Immature natural killer cell (primary cell): ENCODE measurements around the gene ZFPL1. TPM values are rescaled to one million over a fixed set of nuclear protein-coding genes. Genes with fewer than 3 reads are reported as not detected.

Source experiments
- DNase-seq, 3 donors: peaks; one replicate each; pipeline ENCODE4 v3.0.0; 2022; ENCODE audit warnings: mixed read lengths in 1 of 3
- H3K27ac Mint-ChIP-seq, 6 donors: one replicate each; pipeline ENCODE4 v1.8.0; 2020; ENCODE audit warnings: mixed read lengths in 6 of 6, mild to moderate bottlenecking in 5 of 6, inconsistent platforms in 4 of 6, moderate library complexity in 3 of 6
- H3K27me3 Mint-ChIP-seq, 3 donors: one replicate each; pipeline ENCODE4 v1.8.0; 2020 to 2021; ENCODE audit warnings: low read depth in 3 of 3, mild to moderate bottlenecking in 3 of 3, mixed read lengths in 3 of 3, moderate library complexity in 3 of 3, inconsistent platforms in 1 of 3
- H3K36me3 Mint-ChIP-seq, 3 donors: one replicate each; pipeline ENCODE4 v1.8.0; 2020; ENCODE audit warnings: mixed read lengths in 3 of 3, inconsistent platforms in 2 of 3, mild to moderate bottlenecking in 2 of 3
- H3K4me1 Mint-ChIP-seq, 2 donors: one replicate each; pipeline ENCODE4 v1.8.0; 2020; ENCODE audit warnings: inconsistent platforms in 2 of 2, mild to moderate bottlenecking in 2 of 2, mixed read lengths in 2 of 2, moderate library complexity in 1 of 2
- H3K4me3 Mint-ChIP-seq, 5 donors: one replicate each; pipeline ENCODE4 v1.8.0; 2020; ENCODE audit warnings: mild to moderate bottlenecking in 5 of 5, mixed read lengths in 5 of 5, inconsistent platforms in 3 of 5, moderate library complexity in 3 of 5
- H3K9me3 Mint-ChIP-seq, 6 donors: one replicate each; pipeline ENCODE4 v1.8.0; 2020; ENCODE audit warnings: mild to moderate bottlenecking in 6 of 6, mixed read lengths in 6 of 6, inconsistent platforms in 4 of 6, moderate library complexity in 3 of 6
- polyA plus RNA-seq, 3 donors: library from polyadenylated mRNA; unstranded; fragments of 300-500 nt; fragmentation: Illumina TruSeq; gene quantifications; one replicate each; pipeline ENCODE4 v1.2.3, GENCODE V29; 2021

The ZFPL1 gene
- 10 to 100 TPM; 28.3 to 31.2 (median 29.8) TPM for polyA plus RNA-seq

DNA sequence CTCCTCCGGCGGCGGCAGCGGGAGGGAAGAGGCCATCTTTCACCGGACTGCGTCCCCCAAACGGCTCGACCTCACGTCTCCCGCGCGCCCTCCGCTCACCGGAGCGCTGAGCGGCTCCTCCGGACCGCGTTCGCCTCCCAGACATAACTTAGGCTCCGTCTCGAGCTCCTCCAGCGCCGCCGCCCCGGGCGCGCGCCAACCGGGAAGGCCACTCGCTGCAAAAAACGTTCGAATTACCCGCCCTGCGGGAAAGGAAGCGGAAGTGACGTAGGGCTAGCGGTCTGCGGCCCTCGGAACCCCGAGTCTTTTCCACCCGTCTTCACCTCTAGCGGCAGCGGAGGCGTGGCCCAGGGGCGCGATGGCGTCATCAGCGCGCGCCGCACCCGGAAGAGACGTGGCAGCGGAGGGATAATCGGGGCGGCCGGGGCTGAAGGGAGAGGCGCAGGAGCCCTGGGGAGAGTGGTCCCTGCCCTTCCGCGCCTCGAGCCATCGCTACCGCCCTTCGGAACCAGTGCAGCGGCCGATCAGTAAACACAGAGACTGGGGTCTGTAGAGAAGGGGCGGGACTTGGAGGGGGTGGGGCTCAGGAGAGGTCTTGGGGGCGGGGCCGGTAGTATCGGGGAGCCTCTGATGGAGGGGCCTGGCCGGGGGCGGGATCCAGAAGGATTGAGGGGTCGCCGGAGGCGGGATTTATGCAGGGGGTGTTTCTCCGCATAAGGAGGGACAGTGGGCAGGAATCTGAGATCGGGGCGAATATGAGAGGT, at the start of gene ZFPL1, which contains the start of gene CDCA5:
Gene ZFPL1 (plus strand): TSS at position 389 of the 764 bp plus-strand sequence. CDS start 477 bp downstream, outside the sequence.
Gene CDCA5 (minus strand): TSS at position 207 of the 764 bp plus-strand sequence. CDS start 62 bp downstream, at position 145.
- peak within 1 kb of the TSS; percentile 89 to 95 (median 93) for H3K4me3 Mint-ChIP-seq
- peaks cover 3 to 17% (median 10%) of the 10 kb centered on the region in 3 donors for H3K36me3 Mint-ChIP-seq
- H3K27ac Mint-ChIP-seq = peak within 1 kb of the TSS; percentile 94 to 98 (median 97)
- H3K27me3 Mint-ChIP-seq = peaks cover 13 to 15% (median 13%) of the 10 kb centered on the region in 3 donors
- H3K9me3 Mint-ChIP-seq = no peaks in the 10 kb centered on the region
- H3K4me1 Mint-ChIP-seq = peaks cover 28 to 34% of the 10 kb centered on the region in 2 donors
- DNase-seq = peak; percentile 96 to 97 (median 97)

DNA sequence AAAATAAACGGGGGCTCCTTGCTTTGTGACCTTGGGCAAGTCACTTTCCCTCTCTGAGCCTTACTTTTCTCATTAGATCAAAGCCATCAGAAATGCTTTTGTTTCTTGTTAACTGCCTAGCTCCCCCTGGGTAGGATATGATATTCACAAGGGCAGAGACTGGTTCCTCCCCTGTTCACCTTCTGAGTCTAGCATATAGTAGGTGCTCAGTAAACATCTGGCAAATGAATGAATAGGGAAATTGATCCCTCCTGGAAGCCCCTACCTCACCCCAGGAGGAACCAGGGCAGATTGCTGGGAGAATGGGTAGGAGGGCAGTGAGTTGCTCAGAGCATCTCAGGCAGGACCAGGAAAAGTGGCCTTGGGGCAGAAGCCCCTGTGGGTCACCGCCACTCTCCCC, 49.6 kb upstream of the ZFPL1 start:
- DNase-seq = no peak
- Mint-ChIP-seq H3K4me3 (no peak overlapping the region), H3K27me3 (peaks cover 0 to 2% (median 0%) of the 10 kb centered on the region in 3 donors), H3K9me3 (no peaks in the 10 kb centered on the region), H3K4me1 (no peaks in the 10 kb centered on the region), H3K36me3 (peaks cover 0 to 10% (median 3%) of the 10 kb centered on the region in 3 donors), H3K27ac (no peak overlapping the region)

DNA sequence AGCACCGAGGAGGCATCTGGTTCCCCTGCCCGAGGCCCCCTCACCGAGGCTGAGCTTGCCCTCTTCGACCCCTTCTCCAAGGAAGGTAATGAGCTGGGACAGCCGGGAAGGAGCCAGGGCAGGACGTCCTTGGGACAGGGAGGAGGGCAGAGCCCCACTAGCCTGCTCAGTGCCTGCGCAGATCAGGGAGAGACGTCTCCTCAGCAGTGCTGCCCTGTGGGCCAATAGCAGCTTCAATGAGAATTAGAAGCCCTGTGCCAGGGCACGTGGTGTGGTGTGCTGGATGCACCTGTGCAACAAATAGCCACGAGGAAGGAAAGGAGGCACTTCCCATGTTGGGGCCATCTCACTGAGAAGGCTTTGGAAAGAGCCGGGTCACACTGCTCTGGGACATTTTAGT, 48.4 kb upstream of the ZFPL1 start:
- H3K9me3 Mint-ChIP-seq = no peaks in the 10 kb centered on the region
- peaks cover 1 to 3% of the 10 kb centered on the region in 2 donors for H3K4me1 Mint-ChIP-seq
- peaks cover 0 to 10% (median 3%) of the 10 kb centered on the region in 3 donors for H3K36me3 Mint-ChIP-seq
- no peak overlapping the region for H3K27ac Mint-ChIP-seq
- H3K27me3 Mint-ChIP-seq = peaks cover 0 to 5% (median 1%) of the 10 kb centered on the region in 3 donors
- H3K4me3 Mint-ChIP-seq = no peak overlapping the region
- DNase-seq = no peak

DNA sequence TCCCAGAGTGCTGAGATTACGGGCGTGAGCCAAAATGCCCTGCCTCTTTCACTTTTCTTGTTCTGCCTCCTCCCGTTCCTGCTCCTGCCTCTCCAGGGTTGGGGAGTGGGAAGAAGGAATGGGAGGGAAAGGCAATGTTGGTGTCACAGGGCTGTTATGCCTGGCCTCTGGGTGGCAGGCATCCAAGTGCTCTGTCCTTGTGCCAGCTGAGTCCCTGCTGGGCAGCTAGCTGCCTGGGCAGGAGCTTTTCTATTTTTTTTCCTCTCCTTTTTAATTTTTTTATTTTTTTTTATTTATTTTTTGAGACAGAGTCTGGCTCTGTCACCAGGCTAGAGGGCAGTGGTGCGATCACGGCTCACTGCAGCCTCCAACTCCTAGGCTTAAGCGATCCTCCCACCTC, 47.1 kb upstream of the ZFPL1 start:
- H3K4me3 Mint-ChIP-seq = no peak overlapping the region
- no peaks in the 10 kb centered on the region for H3K9me3 Mint-ChIP-seq
- DNase-seq = no peak
- H3K27ac Mint-ChIP-seq = no peak overlapping the region
- peaks cover 0 to 5% (median 1%) of the 10 kb centered on the region in 3 donors for H3K27me3 Mint-ChIP-seq
- peaks cover 0 to 10% (median 3%) of the 10 kb centered on the region in 3 donors for H3K36me3 Mint-ChIP-seq
- H3K4me1 Mint-ChIP-seq = peaks cover 7 to 10% of the 10 kb centered on the region in 2 donors

DNA sequence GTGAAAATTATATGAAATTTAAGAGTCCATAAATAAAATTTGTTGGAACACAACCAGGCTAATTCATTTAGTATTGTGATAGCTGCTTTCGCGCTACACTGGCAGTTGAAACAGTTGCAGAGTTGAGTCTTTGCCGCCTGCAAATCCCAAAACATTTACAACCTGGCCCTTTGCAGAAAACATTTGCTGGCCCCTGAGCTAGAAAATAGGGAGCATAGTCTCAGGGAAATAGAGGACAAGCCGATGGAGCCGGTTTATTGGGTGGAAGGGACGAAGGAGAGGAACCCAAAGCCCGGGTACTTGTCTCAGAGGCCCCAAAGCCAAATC, 43.5 kb upstream of the ZFPL1 start:
- Mint-ChIP-seq H3K4me3 (peak overlapping the region; percentile 90 to 95 (median 92)), H3K27ac (peak overlapping the region; percentile 67 to 93 (median 89)), H3K27me3 (peaks cover 0 to 7% (median 1%) of the 10 kb centered on the region in 3 donors), H3K36me3 (peaks cover 0 to 5% (median 4%) of the 10 kb centered on the region in 3 donors), H3K9me3 (no peaks in the 10 kb centered on the region), H3K4me1 (peaks cover 13 to 16% of the 10 kb centered on the region in 2 donors)
- DNase-seq = no peak

DNA sequence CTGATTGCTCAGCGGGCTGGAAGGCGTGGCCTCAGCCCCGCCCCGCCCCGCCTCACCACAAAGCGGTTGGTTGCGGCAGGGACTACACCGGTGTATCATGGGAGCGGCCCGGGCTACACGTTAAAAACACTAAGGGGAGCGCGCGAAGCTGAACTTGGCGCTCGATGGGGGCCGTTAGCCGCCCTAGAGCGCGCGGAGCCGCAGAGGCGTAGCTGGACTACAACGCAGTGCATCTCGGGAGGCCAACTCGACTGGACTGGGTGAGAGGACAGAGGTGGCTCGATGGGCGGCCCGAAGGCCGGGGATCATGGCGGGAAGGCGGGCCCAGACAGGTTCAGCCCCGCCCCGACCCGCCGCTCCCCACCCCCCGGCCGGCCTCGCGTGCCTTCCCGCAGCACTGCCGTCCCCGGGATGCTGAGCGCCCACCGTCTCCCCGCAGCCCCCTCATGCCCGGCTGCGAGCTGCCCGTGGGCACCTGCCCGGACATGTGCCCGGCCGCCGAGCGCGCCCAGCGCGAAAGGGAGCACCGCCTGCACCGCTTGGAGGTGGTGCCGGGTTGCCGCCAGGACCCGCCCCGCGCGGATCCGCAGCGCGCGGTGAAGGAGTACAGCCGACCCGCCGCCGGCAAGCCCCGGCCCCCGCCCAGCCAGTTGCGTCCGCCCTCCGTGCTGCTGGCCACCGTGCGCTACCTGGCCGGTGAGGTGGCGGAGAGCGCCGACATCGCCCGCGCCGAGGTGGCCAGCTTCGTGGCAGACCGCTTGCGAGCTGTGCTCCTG, 43.0 kb upstream of the ZFPL1 start, which contains the start of gene SAC3D1:
Gene SAC3D1 (plus strand): TSS at position 364 of the 776 bp plus-strand sequence. CDS start 83 bp downstream, at position 447.
- Mint-ChIP-seq H3K27ac (peak within 1 kb of the TSS; percentile 67 to 93 (median 89)), H3K9me3 (no peaks in the 10 kb centered on the region), H3K27me3 (peaks cover 0 to 7% (median 1%) of the 10 kb centered on the region in 3 donors), H3K4me1 (peaks cover 14 to 16% of the 10 kb centered on the region in 2 donors), H3K36me3 (peaks cover 0 to 5% (median 4%) of the 10 kb centered on the region in 3 donors), H3K4me3 (peak within 1 kb of the TSS; percentile 90 to 95 (median 92))
- DNase-seq = peak; percentile 83 to 87 (median 87)

DNA sequence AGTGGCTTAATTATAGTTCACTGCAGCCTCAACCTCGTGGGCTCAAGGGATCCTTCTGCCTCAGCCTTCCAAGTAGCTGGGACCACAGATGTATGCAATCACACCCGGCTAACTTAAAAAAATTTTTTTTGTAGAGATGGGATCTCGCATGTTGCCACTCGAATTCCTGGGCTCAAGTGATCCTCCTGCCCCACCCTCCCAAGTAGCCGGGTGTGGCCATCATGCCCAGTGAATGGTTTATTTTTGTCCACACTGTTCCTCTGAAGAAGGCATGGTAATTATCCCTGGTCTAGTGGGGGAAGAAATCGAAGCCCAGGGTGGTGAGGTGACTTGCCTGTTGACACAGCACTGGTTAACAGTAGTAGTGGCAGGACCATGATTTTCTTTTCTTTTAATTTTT, 41.1 kb upstream of the ZFPL1 start:
- H3K4me3 Mint-ChIP-seq = peak overlapping the region; percentile 74 to 90 (median 84)
- no peaks in the 10 kb centered on the region for H3K9me3 Mint-ChIP-seq
- no peak overlapping the region for H3K27ac Mint-ChIP-seq
- H3K27me3 Mint-ChIP-seq = peaks cover 0 to 11% (median 4%) of the 10 kb centered on the region in 3 donors
- H3K4me1 Mint-ChIP-seq = peaks cover 32 to 33% of the 10 kb centered on the region in 2 donors
- peaks cover 0 to 4% (median 2%) of the 10 kb centered on the region in 3 donors for H3K36me3 Mint-ChIP-seq
- DNase-seq = no peak

DNA sequence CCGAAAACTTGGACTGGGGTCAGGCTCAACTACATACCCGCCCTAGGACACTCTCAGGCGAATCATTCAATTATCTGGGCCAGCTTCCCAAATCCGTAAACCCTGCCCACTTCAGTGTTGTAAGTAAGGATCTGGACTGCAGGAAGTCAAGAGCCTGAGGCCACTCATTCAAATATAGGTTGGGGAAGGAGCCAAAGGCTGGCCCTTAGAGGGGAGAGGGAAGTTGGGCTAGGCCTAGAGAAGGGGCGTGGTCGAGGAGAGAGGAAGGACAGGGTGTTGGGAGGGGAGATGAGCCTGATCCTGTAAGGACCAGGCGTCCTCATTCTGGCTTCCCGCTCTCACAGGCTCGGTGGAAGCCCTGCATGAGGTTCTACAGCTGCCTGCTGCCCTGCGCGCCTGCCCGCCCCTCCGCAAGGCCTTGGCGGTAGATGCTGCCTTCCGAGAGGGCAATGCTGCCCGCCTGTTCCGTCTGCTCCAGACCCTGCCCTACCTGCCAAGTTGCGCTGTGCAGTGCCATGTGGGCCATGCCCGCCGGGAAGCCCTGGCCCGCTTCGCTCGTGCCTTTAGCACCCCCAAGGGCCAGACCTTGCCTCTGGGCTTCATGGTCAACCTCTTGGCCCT, 40.0 kb upstream of the ZFPL1 start:
- H3K9me3 Mint-ChIP-seq = no peaks in the 10 kb centered on the region
- H3K4me1 Mint-ChIP-seq = peaks cover 37 to 38% of the 10 kb centered on the region in 2 donors
- peaks cover 0 to 9% (median 4%) of the 10 kb centered on the region in 3 donors for H3K27me3 Mint-ChIP-seq
- H3K36me3 Mint-ChIP-seq = peaks cover 0 to 4% (median 0%) of the 10 kb centered on the region in 3 donors
- no peak for DNase-seq
- peak overlapping the region in 2 of 5 donors; percentile 32 to 36 for H3K4me3 Mint-ChIP-seq
- no peak overlapping the region for H3K27ac Mint-ChIP-seq

DNA sequence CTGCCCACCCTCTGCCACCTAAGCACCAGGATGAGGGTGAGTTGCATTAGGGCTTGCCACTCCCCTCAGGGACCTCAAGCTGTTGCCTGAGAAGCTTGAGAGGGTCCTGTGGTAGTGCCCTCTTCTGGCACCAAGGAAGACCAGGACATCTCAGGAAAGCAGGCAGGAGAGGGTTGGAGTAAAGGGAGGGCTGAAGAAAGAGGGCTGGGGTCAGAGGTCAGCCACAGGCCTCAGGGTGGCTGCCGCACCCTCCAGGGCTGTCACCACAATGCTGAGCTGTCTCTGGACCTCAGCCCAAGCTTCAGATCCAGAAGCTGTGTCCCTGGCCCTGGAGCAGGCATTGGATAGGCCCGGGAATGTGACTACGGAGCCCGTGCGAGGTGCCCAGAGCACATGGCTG, 39.0 kb upstream of the ZFPL1 start:
- H3K36me3 Mint-ChIP-seq = peaks cover 0 to 4% (median 0%) of the 10 kb centered on the region in 3 donors
- H3K9me3 Mint-ChIP-seq = no peaks in the 10 kb centered on the region
- no peak overlapping the region for H3K27ac Mint-ChIP-seq
- H3K4me1 Mint-ChIP-seq = peaks cover 37 to 38% of the 10 kb centered on the region in 2 donors
- no peak for DNase-seq
- H3K4me3 Mint-ChIP-seq = no peak overlapping the region
- H3K27me3 Mint-ChIP-seq = peaks cover 0 to 6% (median 3%) of the 10 kb centered on the region in 3 donors

DNA sequence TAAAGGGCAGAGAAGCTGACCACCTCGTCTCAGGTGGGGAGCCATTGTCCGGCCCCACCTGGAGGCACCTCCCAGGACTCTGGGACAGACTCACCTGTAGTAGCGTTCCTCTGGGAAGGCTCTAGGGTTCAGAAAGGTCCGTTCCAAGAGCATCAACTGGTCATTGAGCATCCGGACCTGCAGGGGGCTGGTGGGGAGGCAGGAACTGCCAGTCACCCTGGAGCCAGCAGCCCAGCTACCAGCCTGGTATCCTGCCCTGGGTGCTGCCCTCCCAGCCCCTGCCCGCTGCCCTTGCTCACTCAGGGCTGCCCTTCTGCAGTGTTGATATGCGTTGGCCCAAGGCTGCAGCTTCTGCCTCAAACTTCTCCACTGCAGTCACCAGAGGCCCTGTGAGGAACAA, 38.3 kb upstream of the ZFPL1 start:
- peaks cover 0 to 6% (median 3%) of the 10 kb centered on the region in 3 donors for H3K27me3 Mint-ChIP-seq
- H3K27ac Mint-ChIP-seq = no peak overlapping the region
- no peaks in the 10 kb centered on the region for H3K9me3 Mint-ChIP-seq
- DNase-seq = no peak
- H3K4me3 Mint-ChIP-seq = no peak overlapping the region
- H3K4me1 Mint-ChIP-seq = peaks cover 33 to 34% of the 10 kb centered on the region in 2 donors
- peaks cover 0 to 4% (median 0%) of the 10 kb centered on the region in 3 donors for H3K36me3 Mint-ChIP-seq

DNA sequence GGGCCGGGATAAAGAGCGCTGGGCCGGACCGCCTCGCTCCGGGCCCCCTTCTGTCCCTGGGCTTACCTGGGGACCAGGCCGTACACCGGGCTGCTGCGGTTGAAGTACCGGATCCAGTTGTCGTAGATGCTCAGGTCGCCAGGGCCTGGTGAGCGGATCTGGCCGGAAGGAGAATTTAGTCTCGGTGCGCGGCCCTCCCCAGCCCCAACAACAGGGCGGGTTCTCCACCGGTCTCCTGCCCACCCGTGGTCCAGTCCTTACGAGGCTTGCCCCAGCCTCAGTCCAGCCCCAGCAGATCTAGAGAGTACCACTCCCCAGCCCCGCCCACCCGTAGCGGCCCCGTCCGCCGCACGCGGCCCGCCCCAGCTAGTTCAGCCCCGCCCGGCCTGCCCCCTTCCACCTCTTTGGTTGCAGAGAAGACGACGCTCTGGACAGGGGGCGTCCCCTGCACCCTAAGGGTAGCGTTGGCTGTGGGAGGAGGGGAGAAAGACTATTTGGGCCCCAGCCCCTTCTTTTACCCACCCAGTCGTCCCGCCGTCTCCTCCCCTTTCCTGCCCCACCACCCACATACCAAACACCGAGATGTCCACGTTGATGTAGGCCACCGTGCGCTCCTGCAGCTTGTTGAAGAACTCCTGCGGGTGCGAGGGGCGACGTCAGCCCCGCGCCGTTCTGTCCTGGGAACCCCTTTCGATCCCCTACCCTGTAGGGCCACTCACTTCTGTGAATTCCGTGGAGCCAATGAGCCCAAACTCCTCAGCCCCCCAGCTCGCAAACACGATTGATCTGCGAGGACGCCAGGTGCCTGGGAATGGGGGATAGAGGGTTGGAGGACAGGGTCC, 36.2 kb upstream of the ZFPL1 start:
- Mint-ChIP-seq H3K9me3 (no peaks in the 10 kb centered on the region), H3K27ac (peak overlapping the region; percentile 68 to 94 (median 88)), H3K4me1 (peaks cover 22 to 24% of the 10 kb centered on the region in 2 donors), H3K27me3 (peaks cover 0 to 6% (median 3%) of the 10 kb centered on the region in 3 donors), H3K4me3 (peak overlapping the region; percentile 85 to 98 (median 96)), H3K36me3 (peaks cover 0 to 4% (median 0%) of the 10 kb centered on the region in 3 donors)
- DNase-seq = peak; percentile 25 to 36 (median 33)

DNA sequence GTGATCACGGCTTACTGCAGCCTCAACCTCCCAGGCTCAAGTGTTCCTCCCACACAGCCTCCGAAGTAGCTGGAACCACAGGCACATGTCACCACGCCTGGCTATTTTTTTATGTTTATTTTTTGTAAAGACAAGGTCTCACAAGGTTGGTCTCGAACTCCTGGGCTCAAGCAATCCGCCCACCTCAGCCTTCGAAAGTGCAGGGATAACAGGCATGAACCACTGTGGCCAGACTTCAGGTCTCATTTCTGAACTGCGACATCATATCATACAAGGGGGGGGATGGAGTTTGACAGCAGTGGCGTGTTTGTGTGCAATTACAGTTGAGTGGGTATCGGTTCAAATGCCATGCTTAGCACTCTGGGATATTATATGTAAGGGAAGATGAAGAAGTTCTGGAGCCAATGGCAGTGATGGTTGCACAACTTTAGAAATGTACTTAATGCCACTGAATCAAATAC, 32.6 kb upstream of the ZFPL1 start:
- Mint-ChIP-seq H3K9me3 (no peaks in the 10 kb centered on the region), H3K27me3 (peaks cover 3 to 7% (median 4%) of the 10 kb centered on the region in 3 donors), H3K4me1 (peaks cover 19 to 20% of the 10 kb centered on the region in 2 donors), H3K27ac (no peak overlapping the region), H3K36me3 (no peaks in the 10 kb centered on the region), H3K4me3 (no peak overlapping the region)
- no peak for DNase-seq
